ENCODE measurements around the gene MIER2.

Gene MIER2

GRCh38 chr19:294946-295686, 49.5 kb downstream of the MIER2 start:
- TF ChIP-seq CTCF (IDR thresholded peaks at IDR 0.05; ENCODE audit: low read depth, low read length, missing control alignments) = peak; percentile 65
- no peak for DNase-seq (ENCODE audit: extremely low read depth, low read depth)
- no peak overlapping the region for H3K4me3 ChIP-seq (replicated peaks; ENCODE audit: low read depth, low read length)

- no peak for DNase-seq (ENCODE audit: extremely low read depth, low read depth)
- no peak for TF ChIP-seq CTCF (IDR thresholded peaks at IDR 0.05; ENCODE audit: low read depth, low read length, missing control alignments)
- H3K4me3 ChIP-seq (replicated peaks; ENCODE audit: low read depth, low read length) = no peak overlapping the region
Measured at GRCh38 chr19:294341-294945, 50.2 kb downstream of the MIER2 start.

- DNase-seq (ENCODE audit: extremely low read depth, low read depth) = no peak
- no peak overlapping the region for H3K4me3 ChIP-seq (replicated peaks; ENCODE audit: low read depth, low read length)
- no peak for TF ChIP-seq CTCF (IDR thresholded peaks at IDR 0.05; ENCODE audit: low read depth, low read length, missing control alignments)
Measured at GRCh38 chr19:293436-294110, 51.0 kb downstream of the MIER2 start.

GRCh38 chr19:292951-293350, 51.6 kb downstream of the MIER2 start:
- no peak for TF ChIP-seq CTCF (IDR thresholded peaks at IDR 0.05; ENCODE audit: low read depth, low read length, missing control alignments)
- no peak for DNase-seq (ENCODE audit: extremely low read depth, low read depth)
- no peak overlapping the region for H3K4me3 ChIP-seq (replicated peaks; ENCODE audit: low read depth, low read length)

GRCh38 chr19:292281-292884, 52.2 kb downstream of the MIER2 start:
- DNase-seq (ENCODE audit: extremely low read depth, low read depth) = no peak
- no peak overlapping the region for H3K4me3 ChIP-seq (replicated peaks; ENCODE audit: low read depth, low read length)
- no peak for TF ChIP-seq CTCF (IDR thresholded peaks at IDR 0.05; ENCODE audit: low read depth, low read length, missing control alignments)

GRCh38 chr19:291561-292280, 52.9 kb downstream of the MIER2 start:
- TF ChIP-seq CTCF (IDR thresholded peaks at IDR 0.05; ENCODE audit: low read depth, low read length, missing control alignments) = no peak
- DNase-seq (ENCODE audit: extremely low read depth, low read depth) = no peak
- no peak overlapping the region for H3K4me3 ChIP-seq (replicated peaks; ENCODE audit: low read depth, low read length)
